ENCODE measurements around the gene CAPN2. TPM values are rescaled to one million over a fixed set of nuclear protein-coding genes. Genes with fewer than 3 reads are reported as not detected.

CAPN2 gene
- total RNA-seq, 1 donor from 2014 or later: 281 TPM

DNA sequence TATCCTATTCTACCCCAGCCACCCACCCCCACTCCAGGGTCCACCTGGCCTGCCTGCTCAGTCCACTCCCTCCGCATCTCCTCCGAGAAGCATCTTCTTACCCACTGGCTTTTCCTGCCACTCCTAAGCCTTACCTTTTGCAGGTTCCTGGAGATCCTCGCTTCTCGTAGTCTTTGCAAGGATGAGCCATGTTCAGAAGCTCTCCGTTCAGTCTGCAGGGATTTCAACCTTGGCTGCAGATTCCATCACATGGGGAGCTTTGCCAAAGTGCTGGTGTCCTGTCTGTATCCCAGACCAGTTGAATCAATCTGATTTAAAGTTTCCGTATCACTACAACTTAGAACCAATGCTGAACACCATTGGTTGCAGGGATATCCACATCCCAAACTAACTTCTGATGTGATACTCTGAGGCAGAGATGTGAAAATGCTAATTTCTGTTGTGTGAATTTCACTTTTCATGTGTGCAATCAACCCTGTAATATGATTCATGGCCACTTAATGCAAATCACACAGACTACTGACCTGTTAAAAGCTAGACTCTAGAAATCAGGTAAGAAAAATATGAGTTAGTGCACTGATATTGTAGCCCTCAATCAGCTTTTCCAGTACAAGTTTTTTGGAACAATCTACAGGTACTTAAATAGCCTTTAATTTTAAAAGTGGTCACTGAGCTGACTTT is 61.9 kb downstream of the CAPN2 start:
- no peak for DNase-seq (ENCODE audit: low read depth)
- no peak for TF ChIP-seq CTCF (conservative IDR thresholded peaks at IDR 0.05; ENCODE audit: low read depth, low read length)
- no peak overlapping the region for H3K4me3 ChIP-seq (ENCODE audit: low read depth, low read length)

DNA sequence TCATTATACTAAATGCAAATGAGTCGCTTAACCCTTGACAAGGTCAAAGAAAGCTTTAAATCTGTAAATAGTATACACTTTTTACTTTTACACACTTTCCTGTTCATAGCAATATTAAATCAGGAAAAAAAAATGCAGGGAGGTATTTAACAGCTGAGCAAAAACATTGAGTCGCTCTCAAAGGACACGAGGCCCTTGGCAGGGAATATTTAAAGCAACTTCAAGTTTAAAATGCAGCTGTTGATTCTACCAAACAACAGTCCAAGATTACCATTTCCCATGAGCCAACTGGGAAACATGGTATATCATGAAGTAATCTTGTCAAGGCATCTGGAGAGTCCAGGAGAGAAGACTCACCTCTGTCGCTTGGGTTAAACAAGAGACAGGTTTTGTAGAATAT is 62.7 kb downstream of the CAPN2 start:
- no peak overlapping the region for H3K4me3 ChIP-seq (ENCODE audit: low read depth, low read length)
- TF ChIP-seq CTCF (conservative IDR thresholded peaks at IDR 0.05; ENCODE audit: low read depth, low read length): no peak
- no peak for DNase-seq (ENCODE audit: low read depth)

- no peak overlapping the region for H3K4me3 ChIP-seq (ENCODE audit: low read depth, low read length)
- TF ChIP-seq CTCF (conservative IDR thresholded peaks at IDR 0.05; ENCODE audit: low read depth, low read length): no peak
- no peak for DNase-seq (ENCODE audit: low read depth)
Measured at GRCh38 chr1:223775711-223776074, 63.4 kb downstream of the CAPN2 start.

DNA sequence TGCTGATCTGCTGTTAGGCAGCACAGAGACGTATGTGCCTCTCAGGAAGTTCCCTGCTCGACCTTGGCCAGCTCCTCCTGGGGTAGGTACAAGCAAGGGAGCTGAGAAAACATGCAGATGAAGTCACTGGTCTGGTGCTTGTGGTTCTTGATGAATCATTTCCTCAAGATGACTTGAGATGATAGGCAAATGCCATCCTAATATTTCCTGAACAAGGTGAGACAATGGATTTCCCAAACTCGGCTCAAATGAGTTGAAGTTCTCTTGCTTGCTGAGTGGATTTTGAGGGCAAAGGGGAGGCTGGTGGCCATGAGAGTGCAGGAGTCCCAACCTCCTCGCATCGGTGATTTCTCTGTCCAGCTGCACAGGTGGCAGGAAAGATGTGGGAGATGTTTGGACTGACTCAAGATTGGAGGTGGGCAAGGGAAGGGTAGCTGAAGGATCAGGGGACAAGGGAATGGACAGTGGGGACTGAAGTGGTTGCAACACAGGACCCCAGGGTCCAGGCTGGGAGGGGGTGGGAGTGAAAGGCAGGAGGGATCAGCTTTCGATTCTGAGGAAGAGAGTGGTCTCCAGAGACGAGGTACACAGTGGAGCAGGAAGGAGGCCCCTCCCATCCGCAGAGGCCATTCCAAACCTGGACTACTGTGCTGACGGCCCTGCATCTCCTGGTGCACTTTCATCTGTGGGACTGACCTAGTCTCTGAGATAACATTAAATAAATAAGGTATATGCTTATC is 63.9 kb downstream of the CAPN2 start:
- no peak for TF ChIP-seq CTCF (conservative IDR thresholded peaks at IDR 0.05; ENCODE audit: low read depth, low read length)
- H3K4me3 ChIP-seq (ENCODE audit: low read depth, low read length): no peak overlapping the region
- peak; percentile 92 for DNase-seq (ENCODE audit: low read depth)

GRCh38 chr1:223776826-223777454 is 64.6 kb downstream of the CAPN2 start:
- TF ChIP-seq CTCF (conservative IDR thresholded peaks at IDR 0.05; ENCODE audit: low read depth, low read length): no peak
- no peak for DNase-seq (ENCODE audit: low read depth)
- H3K4me3 ChIP-seq (ENCODE audit: low read depth, low read length): no peak overlapping the region

DNA sequence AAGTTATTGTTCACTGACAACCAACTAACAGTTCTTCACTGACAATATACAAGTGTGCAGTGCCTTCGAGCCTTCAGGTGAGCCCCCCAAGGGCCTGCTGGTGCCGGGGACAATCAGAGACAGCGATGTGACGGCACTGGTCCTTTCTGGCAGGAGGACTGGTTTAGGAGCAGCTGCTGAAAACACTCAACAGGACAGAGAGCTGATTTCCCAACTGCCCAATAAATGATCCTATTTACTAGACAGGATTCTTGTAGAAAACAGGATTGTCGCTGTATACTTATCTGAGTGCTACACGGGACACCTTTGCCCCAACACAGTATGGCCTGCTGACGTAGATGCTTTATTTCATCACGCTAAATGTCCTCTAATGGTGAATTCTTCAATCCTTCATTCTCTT is 68.0 kb downstream of the CAPN2 start:
- TF ChIP-seq CTCF (conservative IDR thresholded peaks at IDR 0.05; ENCODE audit: low read depth, low read length): no peak
- H3K4me3 ChIP-seq (ENCODE audit: low read depth, low read length): no peak overlapping the region
- DNase-seq (ENCODE audit: low read depth): no peak

Measured in epithelial cell of proximal tubule (primary cell).